ENCODE measurements around the gene HKDC1.
"Not testable (repeated sequence)": the region's sequence is repeated elsewhere in the genome, so short reads cannot be mapped to it uniquely, and the experiment has no call there.

Gene HKDC1, protein sequence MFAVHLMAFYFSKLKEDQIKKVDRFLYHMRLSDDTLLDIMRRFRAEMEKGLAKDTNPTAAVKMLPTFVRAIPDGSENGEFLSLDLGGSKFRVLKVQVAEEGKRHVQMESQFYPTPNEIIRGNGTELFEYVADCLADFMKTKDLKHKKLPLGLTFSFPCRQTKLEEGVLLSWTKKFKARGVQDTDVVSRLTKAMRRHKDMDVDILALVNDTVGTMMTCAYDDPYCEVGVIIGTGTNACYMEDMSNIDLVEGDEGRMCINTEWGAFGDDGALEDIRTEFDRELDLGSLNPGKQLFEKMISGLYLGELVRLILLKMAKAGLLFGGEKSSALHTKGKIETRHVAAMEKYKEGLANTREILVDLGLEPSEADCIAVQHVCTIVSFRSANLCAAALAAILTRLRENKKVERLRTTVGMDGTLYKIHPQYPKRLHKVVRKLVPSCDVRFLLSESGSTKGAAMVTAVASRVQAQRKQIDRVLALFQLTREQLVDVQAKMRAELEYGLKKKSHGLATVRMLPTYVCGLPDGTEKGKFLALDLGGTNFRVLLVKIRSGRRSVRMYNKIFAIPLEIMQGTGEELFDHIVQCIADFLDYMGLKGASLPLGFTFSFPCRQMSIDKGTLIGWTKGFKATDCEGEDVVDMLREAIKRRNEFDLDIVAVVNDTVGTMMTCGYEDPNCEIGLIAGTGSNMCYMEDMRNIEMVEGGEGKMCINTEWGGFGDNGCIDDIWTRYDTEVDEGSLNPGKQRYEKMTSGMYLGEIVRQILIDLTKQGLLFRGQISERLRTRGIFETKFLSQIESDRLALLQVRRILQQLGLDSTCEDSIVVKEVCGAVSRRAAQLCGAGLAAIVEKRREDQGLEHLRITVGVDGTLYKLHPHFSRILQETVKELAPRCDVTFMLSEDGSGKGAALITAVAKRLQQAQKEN

DNA sequence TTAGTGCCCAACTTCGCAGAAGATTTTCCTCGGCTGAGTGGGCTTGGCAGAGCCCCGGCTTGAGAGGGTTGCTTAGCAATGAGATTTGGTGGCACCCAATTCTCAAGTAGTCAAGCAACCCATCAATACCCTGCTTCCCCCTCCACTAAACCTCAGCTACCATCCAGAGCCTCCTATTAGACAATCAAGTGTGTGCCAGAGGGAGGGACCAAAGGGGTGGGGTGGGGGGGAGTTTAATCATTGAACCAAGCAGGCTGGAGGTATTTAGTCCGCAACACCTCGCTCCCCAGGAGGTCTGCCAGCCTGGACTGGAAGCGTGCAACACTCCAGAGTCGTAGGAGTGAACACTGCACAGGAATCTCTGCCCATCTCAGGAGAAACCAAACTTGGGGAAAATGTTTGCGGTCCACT is at the start of gene HKDC1:
HKDC1 (plus strand) TSS at position 292 of the 411 bp plus-strand sequence; CDS start at position 396, 104 bp downstream.
- no peak for DNase-seq

DNA sequence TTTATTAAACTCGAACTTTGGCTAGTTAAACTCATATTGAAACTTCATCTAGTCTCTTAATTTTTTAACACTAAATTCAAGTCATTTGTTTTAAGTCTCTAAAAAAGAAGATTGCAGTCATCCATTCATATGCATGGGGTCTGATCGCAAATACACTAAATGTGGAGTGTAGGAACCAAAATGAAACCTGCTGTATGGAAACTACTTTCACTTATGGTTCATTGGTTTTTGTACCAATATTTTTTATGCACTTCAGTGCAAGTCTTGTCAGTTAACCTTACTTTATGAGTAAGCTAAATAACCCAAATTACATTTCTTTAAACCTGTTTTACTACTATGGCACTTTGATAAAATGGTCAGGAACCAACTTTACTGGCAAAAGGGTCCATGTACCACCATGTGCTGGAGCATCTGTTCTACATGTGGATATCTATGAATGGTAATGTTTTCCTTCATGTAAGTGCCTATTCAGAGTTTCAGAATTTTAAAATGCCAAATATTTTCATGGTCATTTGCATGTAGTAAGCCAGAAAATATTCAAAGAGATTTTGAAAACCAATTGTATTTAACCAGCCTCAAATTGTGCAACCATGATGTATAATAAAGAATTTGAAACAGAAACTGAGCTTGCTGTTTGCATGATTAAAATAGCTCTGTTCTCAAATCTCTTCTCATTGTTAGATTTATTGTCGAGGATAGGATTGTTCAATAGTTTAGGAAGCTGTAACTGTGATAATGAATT is 47.7 kb upstream of the HKDC1 start:
- no peak for DNase-seq

DNA sequence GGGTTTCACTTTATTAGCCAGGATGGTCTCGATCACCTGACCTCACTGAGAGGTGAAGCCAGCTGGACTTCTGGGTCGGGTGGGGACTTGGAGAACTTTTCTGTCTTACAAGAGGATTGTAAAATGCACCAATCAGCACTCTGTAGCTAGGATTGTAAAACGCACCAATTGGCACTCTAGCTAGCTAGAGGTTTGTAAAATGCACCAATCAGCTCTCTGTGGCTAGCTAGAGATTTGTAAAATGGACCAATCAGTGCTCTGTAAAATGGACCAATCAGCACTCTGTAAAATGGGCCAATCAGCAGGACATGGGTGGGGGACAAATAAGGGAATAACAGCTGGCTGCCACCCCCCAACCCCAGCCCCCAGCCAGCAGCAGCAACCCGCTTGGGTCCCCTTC is 44.8 kb upstream of the HKDC1 start:
- not testable (repeated sequence) for DNase-seq

- DNase-seq = no peak
These were observed 43.3 kb upstream of the HKDC1 start for GRCh38 chr10:69176823-69177222.

GRCh38 chr10:69179089-69179742 is 40.9 kb upstream of the HKDC1 start:
- peak; percentile 17 to 20 for DNase-seq

DNA sequence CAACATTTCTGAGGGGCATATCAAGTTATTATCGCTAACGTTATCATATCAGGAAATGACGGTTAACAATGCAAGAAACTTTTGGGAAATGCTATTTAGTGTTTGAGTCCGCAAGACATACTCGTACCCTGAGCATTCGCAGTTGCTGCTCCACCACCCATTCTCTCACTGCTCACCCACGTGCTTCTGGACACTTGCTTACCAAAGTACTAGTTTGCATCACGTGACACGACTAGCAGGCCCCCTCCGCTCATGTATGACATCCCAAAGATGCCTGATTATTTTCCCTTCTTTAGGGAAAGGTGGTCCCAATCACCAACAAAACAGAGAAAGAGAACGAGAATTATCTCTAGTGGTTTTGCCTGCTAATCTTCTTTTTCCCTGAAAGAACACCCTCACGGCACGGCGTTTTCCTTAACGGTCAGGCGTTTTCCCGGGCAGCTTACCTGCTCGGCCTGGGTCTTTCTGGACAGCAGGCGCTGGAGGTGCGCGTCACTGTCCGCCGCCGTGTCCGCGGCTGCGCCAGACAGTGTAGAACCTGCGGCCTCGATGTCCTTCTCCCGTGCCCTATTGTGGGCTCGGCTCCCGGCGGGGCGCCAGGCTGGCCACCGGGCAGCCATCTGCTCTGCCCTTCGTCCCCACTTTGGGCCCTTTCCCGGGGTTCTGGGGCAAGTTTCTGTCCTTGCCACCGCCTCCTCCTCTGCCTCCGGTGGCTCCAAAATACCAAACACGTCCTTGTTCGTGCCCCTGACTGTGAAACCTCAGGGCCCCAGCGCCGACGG is 40.2 kb upstream of the HKDC1 start, which contains the start of gene SUPV3L1:
SUPV3L1 (plus strand) TSS at position 492 of the 782 bp plus-strand sequence; CDS start at position 550, 58 bp downstream.
- DNase-seq = peak; percentile 83 to 88

- DNase-seq = no peak
These were observed 39.5 kb upstream of the HKDC1 start for GRCh38 chr10:69180525-69181204.

GRCh38 chr10:69181433-69181832 is 38.7 kb upstream of the HKDC1 start:
- DNase-seq = no peak

- DNase-seq = no peak
These were observed 38.1 kb upstream of the HKDC1 start for GRCh38 chr10:69182005-69182404.

DNA sequence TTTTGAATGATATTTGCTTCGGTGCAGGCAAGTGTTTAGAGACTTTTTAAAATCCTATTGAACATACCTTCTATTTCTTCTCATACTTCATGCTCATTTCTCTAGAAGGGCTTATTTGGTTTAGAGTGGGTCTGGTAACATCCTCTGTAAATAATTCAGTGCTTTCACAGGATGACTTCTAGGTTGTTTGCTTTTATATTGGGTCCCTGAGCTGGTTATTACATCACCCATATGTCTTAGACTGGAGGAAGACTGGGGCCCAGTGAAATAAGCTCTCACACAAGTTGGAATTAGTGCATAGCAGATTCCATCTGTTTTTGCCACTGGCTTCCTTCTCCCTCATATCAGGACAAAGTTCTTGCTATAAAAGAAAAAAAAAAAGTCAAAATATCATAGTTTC is 33.6 kb upstream of the HKDC1 start:
- DNase-seq = no peak

- DNase-seq = no peak
These were observed 19.1 kb upstream of the HKDC1 start for GRCh38 chr10:69201045-69201444.

DNA sequence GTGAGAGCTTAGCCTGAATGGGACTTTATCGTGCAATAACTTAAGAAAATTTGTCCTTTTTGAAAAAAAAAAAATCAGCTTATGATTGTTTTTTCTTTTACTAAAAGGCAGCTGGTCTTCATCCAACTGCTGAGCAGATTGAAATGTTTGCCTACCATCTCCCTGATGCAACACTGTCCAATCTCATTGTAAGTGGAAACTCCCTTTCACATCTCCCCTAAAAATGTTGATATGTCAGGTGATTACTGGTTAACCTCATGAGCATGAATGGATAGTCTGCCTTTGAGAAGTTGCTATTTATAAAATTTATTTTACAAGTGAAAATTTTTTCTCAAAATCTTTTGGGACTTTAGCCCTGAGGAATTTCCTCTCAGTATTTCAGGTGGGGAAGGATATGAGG is 17.8 kb upstream of the HKDC1 start:
- DNase-seq = no peak

GRCh38 chr10:69208761-69209160 is 11.4 kb upstream of the HKDC1 start:
- DNase-seq = no peak

DNA sequence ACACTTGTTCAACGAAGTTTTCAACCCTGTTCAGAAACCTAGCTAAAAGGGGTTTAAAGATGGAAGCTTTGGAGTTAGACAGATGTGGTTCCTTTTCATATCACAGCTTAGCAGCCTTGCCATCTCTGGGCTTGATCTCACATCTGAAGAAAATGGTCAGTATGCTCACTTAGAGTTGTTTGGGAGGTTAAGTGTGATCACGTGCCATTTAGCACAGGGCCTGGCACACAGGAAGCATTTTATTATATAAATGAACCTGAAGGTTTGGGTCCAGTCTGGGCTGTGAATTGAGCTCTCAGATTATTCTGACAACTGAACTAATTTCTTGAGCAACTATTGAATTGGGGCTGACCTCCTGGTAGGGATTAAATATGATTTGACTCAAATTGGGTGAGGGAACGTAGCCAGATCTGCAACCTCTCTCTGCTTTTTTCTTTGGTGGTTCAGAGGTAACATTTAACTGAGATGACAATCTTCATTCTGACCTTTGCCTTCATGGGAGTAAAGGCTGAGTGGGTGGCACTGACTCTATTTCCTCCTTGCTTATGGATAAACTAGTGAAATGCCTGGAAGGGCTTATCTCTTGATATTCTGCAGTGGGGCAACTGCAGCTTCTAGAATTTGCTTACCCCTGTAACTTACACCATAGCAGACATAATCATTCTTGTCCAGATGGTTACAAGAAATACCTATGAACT is 10.2 kb upstream of the HKDC1 start:
- no peak for DNase-seq

DNA sequence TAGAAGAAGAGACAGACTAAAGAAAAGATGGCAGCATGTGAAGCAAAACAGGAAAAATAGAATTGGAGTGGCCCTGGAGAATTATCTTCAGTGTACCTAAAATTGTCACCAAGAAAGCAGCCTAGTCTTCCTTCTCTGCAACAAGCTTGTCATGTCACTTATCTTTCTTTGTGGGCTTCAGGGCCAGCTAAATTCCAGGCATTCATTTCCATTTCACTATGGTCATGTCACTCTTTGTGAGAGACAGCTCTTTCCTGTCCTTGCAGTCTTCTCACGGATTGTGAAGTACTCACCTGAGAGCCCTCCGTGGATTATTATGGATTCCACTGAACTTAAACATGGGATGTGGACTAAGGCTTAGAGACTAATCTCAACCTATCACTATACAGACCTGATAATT is 9.0 kb upstream of the HKDC1 start:
- no peak for DNase-seq

GRCh38 chr10:69211524-69211923 is 8.6 kb upstream of the HKDC1 start:
- no peak for DNase-seq

DNA sequence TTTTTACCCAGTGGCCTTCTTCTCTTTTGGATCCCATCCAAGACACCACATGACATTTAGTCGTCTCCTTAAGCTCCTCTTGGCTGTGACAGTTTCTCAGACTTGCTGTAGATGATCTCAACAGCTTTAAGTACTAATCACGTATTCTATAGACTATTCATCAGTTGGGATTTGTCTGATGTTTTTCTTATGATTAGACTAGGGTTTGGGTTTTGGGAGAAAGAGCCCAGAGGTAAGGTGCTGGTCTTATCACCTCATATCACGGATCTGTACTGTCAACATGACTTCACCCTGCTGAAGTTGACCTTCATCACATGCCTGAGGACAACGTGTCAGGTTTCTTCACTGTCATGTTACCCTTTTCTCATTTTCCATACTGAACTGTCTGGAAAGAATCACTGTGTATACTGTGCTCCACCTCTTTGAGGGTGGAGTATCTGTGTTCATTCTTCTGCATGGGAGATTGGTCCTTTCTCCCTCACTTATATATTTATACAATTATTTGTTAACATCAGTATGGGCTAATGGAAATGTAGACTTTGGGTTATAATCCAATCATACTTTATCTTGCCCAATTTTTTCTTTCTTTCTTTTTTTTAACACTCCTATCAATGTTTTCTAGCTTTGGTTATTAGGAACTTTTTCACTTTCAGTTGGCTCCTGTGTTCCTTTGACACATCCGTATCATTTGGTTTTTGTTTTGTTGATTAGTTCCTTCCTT is 6.4 kb upstream of the HKDC1 start:
- DNase-seq = no peak

GRCh38 chr10:69214666-69215131 is 5.4 kb upstream of the HKDC1 start:
- DNase-seq = no peak

DNA sequence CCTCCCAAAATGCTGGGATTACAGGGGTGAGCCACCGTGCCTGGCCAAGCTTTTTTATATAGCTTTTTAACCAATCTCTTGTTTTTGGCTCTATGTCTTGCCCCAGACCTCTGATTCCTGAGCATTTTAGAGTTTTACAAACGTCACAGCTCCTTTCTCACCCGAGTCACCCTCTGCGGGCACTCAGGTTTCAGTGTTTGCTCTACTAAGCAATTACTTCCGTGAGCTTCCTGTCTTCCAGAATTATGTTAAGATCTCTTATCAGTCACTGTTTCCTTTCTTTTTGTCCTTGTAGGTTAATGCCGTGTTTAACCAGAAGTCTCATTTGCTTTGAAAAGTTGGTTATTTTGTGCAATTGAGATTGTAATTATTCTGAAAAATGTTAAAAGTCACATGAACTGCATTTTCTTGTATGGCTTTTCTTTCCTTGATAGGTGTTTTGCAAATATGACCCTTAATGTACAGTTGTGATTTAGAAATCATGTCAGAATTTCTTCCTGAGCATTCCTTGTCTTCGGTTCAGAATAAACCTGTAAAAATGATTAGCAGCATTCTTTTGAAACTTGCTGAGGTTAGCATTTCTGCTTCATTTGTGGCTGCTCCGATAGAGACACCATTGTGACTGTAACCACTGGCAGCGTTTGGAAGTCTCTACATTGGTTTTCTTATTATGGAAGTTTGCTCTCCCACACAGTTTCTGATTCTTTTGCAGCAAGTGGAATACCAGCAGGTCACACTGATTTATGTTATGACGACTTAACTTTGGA is 4.5 kb upstream of the HKDC1 start:
- DNase-seq = no peak
